Tibial nerve (tissue), 3 donors: ENCODE data around the gene SEL1L2.

Experiments used
- POLR2A ChIP-seq, 2 donors: fragments of 450-650 bp; IDR thresholded peaks; one replicate each; pipeline ENCODE4 v1.6.1; 2017; ENCODE audit warnings: antibody characterized with exemption in 2 of 2, mild to moderate bottlenecking in 2 of 2, moderate library complexity in 2 of 2
- TF ChIP-seq, protein P1 (sequence below), 5 experiments: fragments of 200-600 bp in 3 of 5; fragments of 450-650 bp in 2 of 5; sonication (generic) in 3 of 5; IDR thresholded peaks; one replicate each; pipeline ENCODE4 v1.5.1; 2016 to 2019; ENCODE audit warnings: antibody characterized with exemption in 5 of 5, mild to moderate bottlenecking in 3 of 5, moderate library complexity in 2 of 5

DNA sequence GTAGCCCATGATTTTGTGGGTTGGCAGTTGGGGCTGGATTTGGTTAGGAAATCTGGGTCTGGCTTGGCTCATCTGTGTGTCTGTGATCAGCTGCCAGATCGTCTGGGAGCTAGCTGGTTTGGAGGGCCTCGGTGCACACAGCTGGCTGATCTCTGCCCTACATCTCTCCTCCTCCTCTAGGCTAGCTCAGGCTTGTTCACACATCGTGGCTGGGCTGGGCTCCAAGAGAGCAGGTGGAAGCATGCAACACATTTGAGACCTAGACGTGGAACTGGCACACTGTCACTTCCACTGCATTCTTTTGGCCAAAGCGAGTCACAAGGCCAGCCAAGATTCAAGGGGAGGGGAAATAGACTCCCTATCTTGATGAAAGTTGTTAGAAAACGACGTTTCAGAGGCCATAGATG is 189.7 kb downstream of the SEL1L2 start:
- TF ChIP-seq, protein P1, sequence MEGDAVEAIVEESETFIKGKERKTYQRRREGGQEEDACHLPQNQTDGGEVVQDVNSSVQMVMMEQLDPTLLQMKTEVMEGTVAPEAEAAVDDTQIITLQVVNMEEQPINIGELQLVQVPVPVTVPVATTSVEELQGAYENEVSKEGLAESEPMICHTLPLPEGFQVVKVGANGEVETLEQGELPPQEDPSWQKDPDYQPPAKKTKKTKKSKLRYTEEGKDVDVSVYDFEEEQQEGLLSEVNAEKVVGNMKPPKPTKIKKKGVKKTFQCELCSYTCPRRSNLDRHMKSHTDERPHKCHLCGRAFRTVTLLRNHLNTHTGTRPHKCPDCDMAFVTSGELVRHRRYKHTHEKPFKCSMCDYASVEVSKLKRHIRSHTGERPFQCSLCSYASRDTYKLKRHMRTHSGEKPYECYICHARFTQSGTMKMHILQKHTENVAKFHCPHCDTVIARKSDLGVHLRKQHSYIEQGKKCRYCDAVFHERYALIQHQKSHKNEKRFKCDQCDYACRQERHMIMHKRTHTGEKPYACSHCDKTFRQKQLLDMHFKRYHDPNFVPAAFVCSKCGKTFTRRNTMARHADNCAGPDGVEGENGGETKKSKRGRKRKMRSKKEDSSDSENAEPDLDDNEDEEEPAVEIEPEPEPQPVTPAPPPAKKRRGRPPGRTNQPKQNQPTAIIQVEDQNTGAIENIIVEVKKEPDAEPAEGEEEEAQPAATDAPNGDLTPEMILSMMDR (IDR thresholded peaks at IDR 0.05): no peak
- TF ChIP-seq POLR2A (IDR thresholded peaks at IDR 0.05): no peak
